ENCODE data around the gene ADAMTSL1. TPM values are rescaled to one million over a fixed set of nuclear protein-coding genes. Genes with fewer than 3 reads are reported as not detected.

Gene ADAMTSL1
- total and polyA plus RNA-seq, 9 of the 15 experiments (the other 6 are each of a cell fraction or from before 2014, with no cell fraction given), result 0.01 TPM; not detected in 8

DNA sequence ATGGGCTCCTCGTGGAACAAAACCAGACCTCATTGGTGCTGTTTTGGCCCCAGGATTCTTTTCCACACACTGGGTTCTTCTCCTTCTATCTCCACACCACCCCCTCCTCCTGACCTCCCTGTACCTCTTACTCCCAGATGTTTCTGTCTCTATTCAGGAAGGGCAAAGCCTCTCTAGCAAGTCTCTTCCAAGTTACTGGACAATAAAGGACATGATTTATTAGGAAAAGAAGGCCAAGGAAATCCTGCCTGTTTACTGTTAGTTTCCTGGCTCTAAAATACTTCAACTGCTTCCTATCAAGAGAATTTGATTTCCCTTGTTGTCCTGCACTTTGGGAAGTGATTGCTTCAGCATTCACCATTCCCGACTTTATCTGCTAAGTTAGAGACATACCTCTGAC is 297.1 kb downstream of the ADAMTSL1 start (continued):
- TF ChIP-seq ATF2 (CRISPR knock-in tag; IDR thresholded peaks at IDR 0.05), result no peak

DNA sequence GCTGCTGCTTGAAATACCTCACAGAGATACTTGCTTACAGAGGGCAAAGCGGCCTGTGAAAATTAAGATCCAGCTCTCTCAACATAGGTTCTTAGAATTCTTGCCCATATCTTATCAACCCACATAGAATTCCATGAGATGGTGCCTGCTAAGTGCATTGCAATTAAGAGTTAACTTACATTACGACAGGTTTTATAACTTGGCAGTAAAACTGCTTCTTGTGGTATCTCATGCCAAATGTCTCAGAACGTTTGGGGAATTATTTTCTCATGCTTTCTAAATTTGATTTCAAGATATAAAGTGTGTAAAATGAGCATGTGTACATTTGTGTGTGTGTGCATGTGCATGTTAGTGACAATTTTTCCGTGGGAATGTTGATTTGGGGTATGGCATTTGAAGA is 297.8 kb downstream of the ADAMTSL1 start:
- WGBS (ENCODE audit: insufficient coverage, low coverage, missing lambda C conversion rate), result 0% methylated on average over 4 of the region's 4 CpGs
- Histone ChIP-seq H3K4me2 (ENCODE audit: insufficient read depth, low read length) (no peak overlapping the region), H3K4me3 (no peak overlapping the region), H3K79me2 (ENCODE audit: control insufficient read depth, insufficient read depth, low read length) (no peaks in the 10 kb centered on the region), H3K9ac (ENCODE audit: insufficient read depth in 1 of 2, low read depth in 2 of 2, low read length in 2 of 2) (no peak overlapping the region), H4K20me1 (replicated peaks; ENCODE audit: control insufficient read depth, insufficient read depth, low read length) (no peaks in the 10 kb centered on the region), H3K9me3 (replicated peaks; ENCODE audit: control insufficient read depth, insufficient read depth, low read depth, low read length) (no peaks in the 10 kb centered on the region), H3K9me1 (ENCODE audit: control insufficient read depth, insufficient read depth, low read length) (no peaks in the 10 kb centered on the region), H3K27ac (ENCODE audit: extremely low read depth, low read depth, low read length) (no peak overlapping the region), H3K4me1 (replicated peaks in 1 of 2; ENCODE audit: control insufficient read depth in 2 of 2, insufficient read depth in 2 of 2, low read length in 2 of 2) (no peaks in the 10 kb centered on the region), H3K36me3 (ENCODE audit: control insufficient read depth, insufficient read depth, low read length) (no peaks in the 10 kb centered on the region), H2AFZ (ENCODE audit: low read depth, low read length) (no peak overlapping the region), H3K27me3 (ENCODE audit: control insufficient read depth in 2 of 2, insufficient read depth in 2 of 2, low read length in 2 of 2) (peaks cover 0 to 7% of the 10 kb centered on the region in 2 experiments; a peak in 3 of 5 replicates)
- ChIA-PET POLR2A (no interaction called here), CTCF (ENCODE audit: low intra/inter-chr PET ratio) (no interaction called here)
- in situ Hi-C loops (cut with MboI) (no loop called here), intact Hi-C loops (cut with micrococcal nuclease) (no loop called here)
- DNase-seq (ENCODE audit: extremely low read depth in 1 of 4, low spot score in 3 of 4) (no peak), FAIRE-seq (no peak), ATAC-seq (no peak)
- BruUV-seq (replicated peaks), result no TSS peak
- TF ChIP-seq ZNF347 (CRISPR knock-in tag; IDR thresholded peaks at IDR 0.05; ENCODE audit: low read depth) (no peak), SMARCC2 (IDR thresholded peaks at IDR 0.05; ENCODE audit: low read depth) (no peak), POLR2AphosphoS5 (IDR thresholded peaks at IDR 0.05; ENCODE audit: control insufficient read depth, insufficient read depth, low read depth, low read length) (no peak), TFE3 (CRISPR knock-in tag; IDR thresholded peaks at IDR 0.05) (no peak), CBFB (CRISPR knock-in tag; IDR thresholded peaks at IDR 0.05) (no peak), SRSF3 (IDR thresholded peaks at IDR 0.05; ENCODE audit: insufficient read depth, low read length) (no peak), BACH1 (tag; IDR thresholded peaks at IDR 0.05) (no peak), ZBTB1 (CRISPR knock-in tag; IDR thresholded peaks at IDR 0.05; ENCODE audit: borderline replicate concordance, low read depth) (no peak), NR4A1 (CRISPR knock-in tag; IDR thresholded peaks at IDR 0.05) (no peak), NR4A1 (tag; IDR thresholded peaks at IDR 0.05) (no peak), NEUROD1 (IDR thresholded peaks at IDR 0.05; ENCODE audit: borderline replicate concordance, low read depth, low read length, partially characterized antibody) (no peak)
- TF ChIP-seq, protein P1, sequence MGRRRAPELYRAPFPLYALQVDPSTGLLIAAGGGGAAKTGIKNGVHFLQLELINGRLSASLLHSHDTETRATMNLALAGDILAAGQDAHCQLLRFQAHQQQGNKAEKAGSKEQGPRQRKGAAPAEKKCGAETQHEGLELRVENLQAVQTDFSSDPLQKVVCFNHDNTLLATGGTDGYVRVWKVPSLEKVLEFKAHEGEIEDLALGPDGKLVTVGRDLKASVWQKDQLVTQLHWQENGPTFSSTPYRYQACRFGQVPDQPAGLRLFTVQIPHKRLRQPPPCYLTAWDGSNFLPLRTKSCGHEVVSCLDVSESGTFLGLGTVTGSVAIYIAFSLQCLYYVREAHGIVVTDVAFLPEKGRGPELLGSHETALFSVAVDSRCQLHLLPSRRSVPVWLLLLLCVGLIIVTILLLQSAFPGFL (CRISPR knock-in tag; IDR thresholded peaks at IDR 0.05), result no peak
- TF ChIP-seq, protein P2, sequence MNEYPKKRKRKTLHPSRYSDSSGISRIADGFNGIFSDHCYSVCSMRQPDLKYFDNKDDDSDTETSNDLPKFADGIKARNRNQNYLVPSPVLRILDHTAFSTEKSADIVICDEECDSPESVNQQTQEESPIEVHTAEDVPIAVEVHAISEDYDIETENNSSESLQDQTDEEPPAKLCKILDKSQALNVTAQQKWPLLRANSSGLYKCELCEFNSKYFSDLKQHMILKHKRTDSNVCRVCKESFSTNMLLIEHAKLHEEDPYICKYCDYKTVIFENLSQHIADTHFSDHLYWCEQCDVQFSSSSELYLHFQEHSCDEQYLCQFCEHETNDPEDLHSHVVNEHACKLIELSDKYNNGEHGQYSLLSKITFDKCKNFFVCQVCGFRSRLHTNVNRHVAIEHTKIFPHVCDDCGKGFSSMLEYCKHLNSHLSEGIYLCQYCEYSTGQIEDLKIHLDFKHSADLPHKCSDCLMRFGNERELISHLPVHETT (CRISPR knock-in tag; conservative IDR thresholded peaks at IDR 0.05 in 1 of 2, IDR thresholded peaks at IDR 0.05 in 1 of 2), result no peak

Data from K562 (cell line).